H1 (cell line): ENCODE data around the gene TSPEAR.

Experiments
- CTCF ChIP-seq, 3 experiments: IDR thresholded peaks; 1 replicate in 2 of 3; 2 replicates in 1 of 3; pipeline versions ENCODE4 v1.5.1 to v1.6.1; 2011; ENCODE audit warnings: low read length in 3 of 3, mild to moderate bottlenecking in 3 of 3, inconsistent platforms in 2 of 3, low read depth in 1 of 3, moderate library complexity in 1 of 3; ENCODE audit not compliant: insufficient read depth in 1 of 3; ENCODE audit errors: control extremely low read depth in 1 of 3
- EZH2 ChIP-seq: fragments of 200-600 bp; sonication (generic); IDR thresholded peaks from 2 replicates; pipeline ENCODE4 v1.7.1; 2012; ENCODE audit warnings: low read depth, mild to moderate bottlenecking, moderate library complexity, low read length, inconsistent platforms; ENCODE audit not compliant: severe bottlenecking
- SP2 ChIP-seq: IDR thresholded peaks from 2 replicates; pipeline ENCODE4 v1.6.1; 2012; ENCODE audit warnings: mild to moderate bottlenecking, low read length, inconsistent platforms
- TEAD4 ChIP-seq: IDR thresholded peaks from 2 replicates; pipeline ENCODE4 v1.6.1; 2012; ENCODE audit warnings: low read depth, low read length, inconsistent platforms, mixed read lengths

- no peak for TF ChIP-seq EZH2
- TF ChIP-seq TEAD4: no peak
- no peak for TF ChIP-seq CTCF (IDR thresholded peaks at IDR 0.05; ENCODE audit: control extremely low read depth in 1 of 3, insufficient read depth in 1 of 3, low read depth in 1 of 3, low read length in 3 of 3)
- TF ChIP-seq SP2: no peak
Measured at GRCh38 chr21:44716984-44717383, 5.6 kb upstream of the TSPEAR start.
